Measurements from ENCODE around the gene CALD1. TPM values are rescaled to one million over a fixed set of nuclear protein-coding genes. Genes with fewer than 3 reads are reported as not detected.

Gene CALD1
- total RNA-seq, 1 experiment from 2014 or later, result 107 TPM

GRCh38 chr7:134891262-134891695 is 111.8 kb downstream of the CALD1 start:
- H4K8ac ChIP-seq (replicated peaks; ENCODE audit: insufficient read length, low read depth, low read length), result no peak overlapping the region
- no peaks in the 10 kb centered on the region for H4K20me1 ChIP-seq (ENCODE audit: control insufficient read depth, insufficient read depth, insufficient read length)
- peak overlapping the region; percentile 71 for H3K9ac ChIP-seq (ENCODE audit: extremely low read depth, insufficient read length, low read length)
- H3K18ac ChIP-seq (ENCODE audit: insufficient read length, low read depth, low read length), result peak overlapping the region; percentile 76
- H2AFZ ChIP-seq (ENCODE audit: low read length), result no peak overlapping the region
- no peaks in the 10 kb centered on the region for H3K9me3 ChIP-seq (ENCODE audit: control insufficient read depth, low read depth, low read length)
- H3K4me1 Mint-ChIP-seq, result peaks cover 36 to 40% of the 10 kb centered on the region in 2 experiments
- no peak overlapping the region for H3K27ac ChIP-seq (ENCODE audit: insufficient read length, low read depth, low read length)
- no peaks in the 10 kb centered on the region for H3K27me3 Mint-ChIP-seq (ENCODE audit: low read depth)
- no peak overlapping the region for H2AK5ac ChIP-seq (ENCODE audit: insufficient read length, low read length)
- H3K27me3 ChIP-seq (ENCODE audit: insufficient read depth, low read length), result no peaks in the 10 kb centered on the region
- no peak overlapping the region for H3K56ac ChIP-seq (ENCODE audit: insufficient read length, low read depth, low read length)
- H2BK12ac ChIP-seq (ENCODE audit: insufficient read length, low read depth, low read length), result no peak overlapping the region
- peak overlapping the region; percentile 88 to 90 for H3K4me3 Mint-ChIP-seq
- H3K36me3 Mint-ChIP-seq (ENCODE audit: insufficient read depth in 1 of 3, low read depth in 3 of 3), result peaks cover 18 to 22% (median 20%) of the 10 kb centered on the region in 3 experiments
- no peak overlapping the region for H2BK20ac ChIP-seq (ENCODE audit: low read depth, low read length, poor library complexity, severe bottlenecking)
- peak overlapping the region; percentile 75 for H3K4me2 ChIP-seq (ENCODE audit: insufficient read depth, insufficient read length, low read length)
- peak overlapping the region; percentile 87; the same call in 1 of the 2 replicates for H3K14ac ChIP-seq (ENCODE audit: insufficient read depth, low read length)
- peaks cover 14 to 15% of the 10 kb centered on the region in 2 experiments for H3K9me3 Mint-ChIP-seq
- H3K4me1 ChIP-seq (ENCODE audit: insufficient read depth, low read length), result peaks cover 10% of the 10 kb centered on the region
- peaks cover 2% of the 10 kb centered on the region; the same call in 1 of the 2 replicates for H3K79me2 ChIP-seq (ENCODE audit: insufficient read depth, low read length)
- no peak overlapping the region for H4K91ac ChIP-seq (ENCODE audit: insufficient read length, low read depth, low read length)
- peak; percentile 77 for DNase-seq
- no peak overlapping the region for H2BK120ac ChIP-seq (ENCODE audit: low read depth, low read length, poor library complexity, severe bottlenecking)
- no CpG with 5 or more reads among the region's 22 CpGs for WGBS (ENCODE audit: extremely low coverage, insufficient read length, low lambda C conversion rate)
- no peak overlapping the region for H3K23ac ChIP-seq (ENCODE audit: insufficient read length, low read depth, low read length)
- H3K79me1 ChIP-seq (ENCODE audit: insufficient read depth, low read depth, low read length, poor library complexity, severe bottlenecking), result peaks cover 2% of the 10 kb centered on the region
- peak overlapping the region; percentile 2 for H4K5ac ChIP-seq (ENCODE audit: insufficient read length, low read depth, low read length)
- H3T11ph ChIP-seq (ENCODE audit: low read length), result no peak overlapping the region
- no peak for TF ChIP-seq CTCF (conservative IDR thresholded peaks at IDR 0.05)
- H3K23me2 ChIP-seq (ENCODE audit: insufficient read length, low read depth, low read length, poor library complexity, severe bottlenecking), result peaks cover 10% of the 10 kb centered on the region
- no peak overlapping the region for H2BK5ac ChIP-seq (ENCODE audit: insufficient read length, low read length)
- no peak overlapping the region for H3K4ac ChIP-seq (ENCODE audit: low read depth, low read length)
- H3K27ac Mint-ChIP-seq, result peak overlapping the region; percentile 86 to 97 (median 96)
- no peak overlapping the region for H2BK15ac ChIP-seq (ENCODE audit: low read depth, low read length)

Data from H9 (cell line).